H1 (cell line): ENCODE data around the gene GREB1. TPM values are rescaled to one million over a fixed set of nuclear protein-coding genes. Genes with fewer than 3 reads are reported as not detected.

Experiments
- CTCF ChIA-PET: fragments of 300-600 bp; sonication (Branson Sonifier 250); formaldehyde crosslinking; loops from one replicate; lab custom pipeline; 2021; ENCODE audit not compliant: partially characterized antibody; lab: Charles Lee
- POLR2A ChIA-PET: fragments of 300-600 bp; sonication (Branson Sonifier 250); formaldehyde crosslinking; loops from one replicate; lab custom pipeline; 2021; ENCODE audit warnings: inconsistent platforms; ENCODE audit not compliant: partially characterized antibody; lab: Charles Lee
- DNase-seq, 2 experiments: peaks; one replicate each; pipeline versions ENCODE4 v3.0.0 to v3.0.0-alpha.2; 2010 to 2022; ENCODE audit warnings: low spot score in 2 of 2, low read depth in 1 of 2, mixed read lengths in 1 of 2
- FAIRE-seq: peaks from 2 replicates; lab custom pipeline; 2011; peaks lifted over from hg19 to GRCh38; lab: Jason Lieb, UNC
- H2AFZ ChIP-seq: 2 replicates; pipeline ENCODE4 v1.8.1; 2012; ENCODE audit warnings: low read length, inconsistent platforms
- H2AK5ac ChIP-seq: 2 replicates; pipeline ENCODE4 v1.6.1; 2013; ENCODE audit warnings: low read depth, low read length
- H2BK120ac ChIP-seq: replicated peaks from 2 replicates; pipeline ENCODE3; 2013; ENCODE audit warnings: low read depth, low read length, inconsistent platforms
- H2BK12ac ChIP-seq: 2 replicates; pipeline ENCODE4 v1.6.1; 2013; ENCODE audit warnings: low read depth, low read length
- H2BK15ac ChIP-seq: 2 replicates; pipeline ENCODE4 v1.6.1; 2013; ENCODE audit warnings: low read length
- H2BK20ac ChIP-seq: 2 replicates; pipeline ENCODE4 v1.6.1; 2013; ENCODE audit warnings: low read length
- H2BK5ac ChIP-seq: 2 replicates; pipeline ENCODE4 v1.6.1; 2013; ENCODE audit warnings: low read depth, low read length
- H3K14ac ChIP-seq: 2 replicates; pipeline ENCODE4 v1.6.1; 2013; ENCODE audit warnings: inconsistent platforms; ENCODE audit not compliant: insufficient read length
- H3K18ac ChIP-seq: 2 replicates; pipeline ENCODE4 v1.6.1; 2013; ENCODE audit warnings: low read length; ENCODE audit errors: extremely low read depth
- H3K23ac ChIP-seq: 2 replicates; pipeline ENCODE4 v1.6.1; 2013; ENCODE audit warnings: inconsistent platforms; ENCODE audit not compliant: insufficient read length
- H3K23me2 ChIP-seq: 2 replicates; pipeline ENCODE4 v1.6.1; 2013; ENCODE audit warnings: low read depth, low read length
- H3K27ac ChIP-seq: 2 replicates; pipeline ENCODE4 v1.6.1; 2011; ENCODE audit warnings: low read depth, low read length, inconsistent platforms
- H3K27me3 ChIP-seq, 4 experiments: replicated peaks in 1 of 4; 1 replicate in 1 of 4; 2 replicates in 3 of 4; pipeline versions ENCODE4 v1.6.1 to v1.8.1; 2011 to 2013; ENCODE audit warnings: low read length in 3 of 4, mild to moderate bottlenecking in 3 of 4, inconsistent platforms in 2 of 4, mixed read lengths in 2 of 4, moderate library complexity in 1 of 4; ENCODE audit not compliant: control insufficient read depth in 3 of 4, insufficient read depth in 3 of 4; ENCODE audit errors: extremely low read depth in 1 of 4
- H3K36me3 ChIP-seq, 4 experiments: 2 replicates each; pipeline versions ENCODE4 v1.6.1 to v1.8.1; 2011 to 2013; ENCODE audit warnings: mild to moderate bottlenecking in 4 of 4, low read length in 3 of 4, moderate library complexity in 2 of 4, control low read depth in 1 of 4, inconsistent platforms in 1 of 4; ENCODE audit not compliant: insufficient read depth in 4 of 4, control insufficient read depth in 2 of 4
- H3K4ac ChIP-seq: replicated peaks from 2 replicates; pipeline ENCODE3; 2013; ENCODE audit warnings: low read length, low read depth, mixed read lengths, inconsistent platforms; ENCODE audit not compliant: insufficient read length
- H3K4me1 ChIP-seq, 4 experiments: replicated peaks in 1 of 4; 1 replicate in 1 of 4; 2 replicates in 3 of 4; pipeline versions ENCODE4 v1.6.1 to v1.8.1; 2011 to 2013; ENCODE audit warnings: low read length in 3 of 4, inconsistent platforms in 2 of 4, mixed read lengths in 1 of 4; ENCODE audit not compliant: insufficient read depth in 4 of 4, control insufficient read depth in 3 of 4
- H3K4me2 ChIP-seq, 2 experiments: 2 replicates each; pipeline versions ENCODE4 v1.6.1 to v1.8.1; 2011 to 2013; ENCODE audit warnings: low read depth in 2 of 2, low read length in 2 of 2, control low read depth in 1 of 2, inconsistent platforms in 1 of 2, mild to moderate bottlenecking in 1 of 2; ENCODE audit not compliant: insufficient read depth in 1 of 2
- H3K4me3 ChIP-seq, 4 experiments: fragments of 200-600, 300-600 bp in 1 of 4; sonication (generic), shearing (Covaris generic), sonication (Bioruptor Twin) in 1 of 4; 2 replicates each; pipeline versions ENCODE4 v1.5.1 to v1.8.1; 2011 to 2016; ENCODE audit warnings: low read length in 4 of 4, low read depth in 3 of 4, control low read depth in 2 of 4, inconsistent platforms in 2 of 4, mild to moderate bottlenecking in 2 of 4, mixed read lengths in 1 of 4, moderate library complexity in 1 of 4; ENCODE audit not compliant: insufficient read depth in 2 of 4; ENCODE audit errors: extremely low read depth in 1 of 4
- H3K56ac ChIP-seq: replicated peaks from 2 replicates; pipeline ENCODE3; 2013; ENCODE audit warnings: low read depth, mild to moderate bottlenecking, mixed read lengths, low read length, inconsistent platforms; ENCODE audit not compliant: insufficient read length
- H3K79me1 ChIP-seq: 2 replicates; pipeline ENCODE4 v1.6.1; 2013; ENCODE audit warnings: low read depth, low read length, control low read depth
- H3K79me2 ChIP-seq, 2 experiments: 2 replicates each; pipeline versions ENCODE4 v1.6.1 to v1.8.1; 2012 to 2013; ENCODE audit warnings: low read length in 2 of 2, mild to moderate bottlenecking in 2 of 2, inconsistent platforms in 1 of 2; ENCODE audit not compliant: insufficient read depth in 2 of 2, control insufficient read depth in 1 of 2
- H3K9ac ChIP-seq, 4 experiments: replicated peaks in 1 of 4; 1 replicate in 1 of 4; 2 replicates in 3 of 4; pipeline versions ENCODE4 v1.6.1 to v1.8.1; 2011 to 2013; ENCODE audit warnings: low read depth in 3 of 4, low read length in 3 of 4, control low read depth in 2 of 4, mild to moderate bottlenecking in 2 of 4, moderate library complexity in 2 of 4, inconsistent platforms in 1 of 4; ENCODE audit errors: extremely low read depth in 1 of 4
- H3K9me3 ChIP-seq, 2 experiments: 2 replicates each; pipeline versions ENCODE4 v1.6.1 to v1.8.1; 2012 to 2013; ENCODE audit warnings: mild to moderate bottlenecking in 2 of 2, moderate library complexity in 2 of 2, control low read depth in 1 of 2, inconsistent platforms in 1 of 2, low read depth in 1 of 2, low read length in 1 of 2, mixed read lengths in 1 of 2; ENCODE audit not compliant: insufficient read depth in 2 of 2
- H4K20me1 ChIP-seq, 2 experiments: replicated peaks in 1 of 2; 2 replicates each; pipeline versions ENCODE3 to v1.8.1; 2011 to 2013; ENCODE audit warnings: inconsistent platforms in 2 of 2, low read length in 2 of 2, mild to moderate bottlenecking in 1 of 2; ENCODE audit not compliant: insufficient read depth in 2 of 2, control insufficient read depth in 1 of 2
- H4K5ac ChIP-seq: 2 replicates; pipeline ENCODE4 v1.6.1; 2013; ENCODE audit warnings: low read length, low read depth, mixed read lengths, inconsistent platforms; ENCODE audit not compliant: insufficient read length
- H4K8ac ChIP-seq: 2 replicates; pipeline ENCODE4 v1.8.0; 2013; ENCODE audit warnings: mild to moderate bottlenecking, moderate library complexity, low read length, inconsistent platforms; ENCODE audit not compliant: insufficient read depth; ENCODE audit errors: extremely low read depth
- H4K91ac ChIP-seq: replicated peaks from 2 replicates; pipeline ENCODE3; 2013; ENCODE audit warnings: low read length, mixed read lengths, inconsistent platforms; ENCODE audit not compliant: insufficient read length
- TBP ChIP-seq: IDR thresholded peaks from 2 replicates; pipeline ENCODE4 v1.6.1; 2011; ENCODE audit warnings: low read depth, low read length, improper control_type of control experiment
- WGBS, 2 experiments: shearing (Covaris generic) in 1 of 2; methylation state at CpG; one replicate each; pipeline versions ENCODE4 v1.1.6 to v1.1.7; 2013 to 2015; ENCODE audit warnings: low lambda C conversion rate in 2 of 2, mixed read lengths in 2 of 2, inconsistent platforms in 1 of 2, low coverage in 1 of 2, missing lambda C conversion rate in 1 of 2; ENCODE audit not compliant: insufficient replicate concordance in 2 of 2, insufficient coverage in 1 of 2, insufficient read length in 1 of 2; ENCODE audit errors: extremely low coverage in 1 of 2, missing lambda C conversion rate in 1 of 2; 5-methylcytosine and 5-hydroxymethylcytosine counted together
- polyA plus RNA-seq, 7 experiments: library from polyadenylated mRNA; depleted of rRNA in 3 of 7; stranded (reverse) in 5 of 7; unstranded in 2 of 7; fragments of >200 nt in 5 of 7; fragments of 200-250 nt in 2 of 7; gene quantifications; 1 replicate in 5 of 7; 2 replicates in 1 of 7; 4 replicates in 1 of 7; pipeline versions ENCODE4 v1.2.1 to v1.2.3, GENCODE V29; 2011 to 2013; ENCODE audit warnings: missing spikeins in 2 of 7, mixed read lengths in 2 of 7
- total RNA-seq: library from RNA; stranded (reverse); fragmentation: NEBNext Ultra II Directional; extraction: Animal tissue kit (Norgen Biotek cat#: 25700); gene quantifications from 2 replicates; pipeline ENCODE4 v1.2.1, GENCODE V29; 2021
- TF ChIP-seq, protein P1 (sequence below): IDR thresholded peaks from 2 replicates; pipeline ENCODE4 v1.6.1; 2011; ENCODE audit warnings: low read depth, mild to moderate bottlenecking, low read length; ENCODE audit not compliant: insufficient read depth

Gene GREB1
- total and polyA plus RNA-seq, 2 of the 8 experiments (the other 6 are each of a cell fraction or from before 2014, with no cell fraction given): 7.9 to 43.4 TPM

DNA sequence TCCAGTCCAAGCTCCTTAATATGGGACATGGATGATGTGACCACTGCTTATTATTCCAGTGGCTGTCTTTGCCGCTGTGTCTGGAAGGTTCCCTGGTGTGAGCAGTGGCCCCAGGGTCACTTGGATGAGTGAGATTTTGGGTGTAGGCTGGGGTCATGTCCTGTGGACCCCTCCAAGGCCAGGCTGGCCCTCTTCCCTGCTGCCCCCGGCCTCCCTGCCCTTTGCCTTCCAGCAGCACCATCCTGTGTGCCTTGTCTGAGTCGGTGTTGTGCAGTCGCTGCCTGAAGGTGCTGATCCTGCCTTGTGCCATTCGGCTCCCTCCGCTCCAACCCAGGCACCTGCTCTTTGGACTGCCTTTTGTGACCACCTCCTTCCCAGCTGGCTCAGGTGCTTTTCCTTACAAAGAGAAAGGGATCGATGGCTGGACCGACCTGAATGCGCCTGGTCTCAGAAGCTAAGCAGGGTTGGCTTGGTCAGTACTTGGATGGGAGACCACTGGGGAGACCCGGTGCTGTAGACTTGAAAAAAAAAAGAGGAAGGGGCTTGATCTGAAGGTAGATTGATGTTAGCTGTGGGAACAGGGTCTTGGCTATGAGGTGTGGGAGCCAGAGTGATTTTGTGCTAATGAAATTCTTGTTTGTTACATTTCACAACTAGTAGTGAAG is 16.7 kb upstream of the GREB1 start:
- no peak overlapping the region for H2BK15ac ChIP-seq
- no peak overlapping the region for H4K8ac ChIP-seq
- H3K14ac ChIP-seq: no peak overlapping the region
- peaks cover 11% of the 10 kb centered on the region; the same call in 1 of the 2 replicates for H3K79me1 ChIP-seq
- no peak overlapping the region for H3K4me3 ChIP-seq
- no peak overlapping the region for H4K91ac ChIP-seq
- H2AFZ ChIP-seq: no peak overlapping the region
- 91% methylated on average over 10 of the region's 10 CpGs; no CpG with 5 or more reads in 1 of the 2 experiments for WGBS, 2 experiments
- H3K9me3 ChIP-seq: no peaks in the 10 kb centered on the region
- no peak overlapping the region for H2BK12ac ChIP-seq
- no peaks in the 10 kb centered on the region for H3K27me3 ChIP-seq
- H3K27ac ChIP-seq: no peak overlapping the region
- H2AK5ac ChIP-seq: no peak overlapping the region
- TF ChIP-seq TBP: peak; percentile 66
- TF ChIP-seq, protein P1, sequence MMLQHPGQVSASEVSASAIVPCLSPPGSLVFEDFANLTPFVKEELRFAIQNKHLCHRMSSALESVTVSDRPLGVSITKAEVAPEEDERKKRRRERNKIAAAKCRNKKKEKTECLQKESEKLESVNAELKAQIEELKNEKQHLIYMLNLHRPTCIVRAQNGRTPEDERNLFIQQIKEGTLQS: no peak
- no peak overlapping the region for H3K18ac ChIP-seq
- H4K5ac ChIP-seq: no peak overlapping the region
- ChIA-PET POLR2A (no interaction called here), CTCF (interaction anchor here (0.6 to 2.4 kb wide), 8 partner anchors 12 to 890 kb away, joined by 3 to 15 read pairs (median 4); no protein-coding TSS in a partner anchor)
- H3K4me2 ChIP-seq: no peak overlapping the region
- no peak for FAIRE-seq
- H3K4ac ChIP-seq: no peak overlapping the region
- no peaks in the 10 kb centered on the region for H3K36me3 ChIP-seq
- no peak overlapping the region for H2BK20ac ChIP-seq
- H3K23ac ChIP-seq: no peak overlapping the region
- H3K9ac ChIP-seq: no peak overlapping the region
- H3K56ac ChIP-seq: no peak overlapping the region
- H2BK5ac ChIP-seq: no peak overlapping the region
- H3K23me2 ChIP-seq: peaks cover 3% of the 10 kb centered on the region; the same call in 1 of the 2 replicates
- H3K79me2 ChIP-seq: peaks cover 0 to 12% of the 10 kb centered on the region in 2 experiments; a peak in 1 of 4 replicates
- peaks cover 0 to 6% of the 10 kb centered on the region in 2 experiments for H4K20me1 ChIP-seq
- DNase-seq: no peak
- H2BK120ac ChIP-seq: no peak overlapping the region
- H3K4me1 ChIP-seq: peaks cover 1 to 13% (median 12%) of the 10 kb centered on the region in 4 experiments; a peak in 5 of 7 replicates
